Fibroblast of skin of back (primary cell): ENCODE data around the gene IMPG1.

ENCODE experiments used
- DNase-seq: peaks from one replicate; pipeline ENCODE4 v3.0.0-alpha.2; 2013

IMPG1 gene

GRCh38 chr6:75884822-75885221, 187.6 kb downstream of the IMPG1 start:
- no peak for DNase-seq

GRCh38 chr6:75882734-75883133, 189.7 kb downstream of the IMPG1 start:
- peak; percentile 57 for DNase-seq

GRCh38 chr6:75880305-75880704, 192.2 kb downstream of the IMPG1 start:
- DNase-seq = no peak

GRCh38 chr6:75876152-75876551, 196.3 kb downstream of the IMPG1 start:
- no peak for DNase-seq

- no peak for DNase-seq
These were observed 198.2 kb downstream of the IMPG1 start for GRCh38 chr6:75874224-75874623.
